22Rv1 (cell line): ENCODE data around the gene HK1.

Experiments
- CTCF ChIP-seq: fragments of 450-650 bp; IDR thresholded peaks from 2 replicates; pipeline ENCODE4 v1.5.1; 2017; ENCODE audit warnings: mild to moderate bottlenecking
- ZFX ChIP-seq: fragments of 450-650 bp; IDR thresholded peaks from 2 replicates; pipeline ENCODE4 v1.6.1; 2017; ENCODE audit warnings: antibody characterized with exemption, borderline replicate concordance

GRCh38 chr10:69343905-69344304, 65.6 kb downstream of the HK1 start:
- TF ChIP-seq CTCF (no peak), ZFX (no peak)
